HG02885 (cell line): Measurements from ENCODE around the gene ACOT7.

Source experiments
- ATAC-seq: cut with Tn5 transposase; IDR thresholded peaks from one replicate; pipeline ENCODE4 v1.9.1; 2021; ENCODE audit warnings: mild to moderate bottlenecking; ENCODE audit not compliant: unreplicated experiment, poor library complexity

Gene ACOT7

DNA sequence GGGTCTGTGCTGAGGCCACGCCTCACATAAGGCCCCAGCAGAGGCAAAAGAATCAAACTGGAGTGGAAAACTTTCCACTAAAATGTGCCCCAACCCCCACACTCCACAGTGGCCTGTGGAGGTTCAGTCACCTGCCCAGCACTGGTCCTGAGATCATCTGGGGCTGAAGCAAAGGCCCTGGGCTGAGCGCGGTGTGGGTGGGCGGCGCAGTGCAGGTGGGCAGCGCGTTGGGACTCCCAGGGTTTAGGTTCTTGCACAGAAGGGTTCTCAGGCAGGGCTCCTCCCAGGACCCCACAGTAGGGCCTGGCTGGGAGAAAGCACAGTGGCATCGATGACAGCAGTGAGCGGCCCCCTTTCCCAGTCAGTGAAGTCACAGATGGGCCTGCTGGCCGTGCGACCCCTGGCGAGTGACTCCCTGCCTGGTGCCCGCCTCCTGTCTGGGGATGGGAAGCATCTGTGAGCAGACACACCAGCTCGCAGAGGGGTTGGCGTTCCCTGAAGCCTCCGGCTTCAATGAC is 118.9 kb downstream of the ACOT7 start:
- ATAC-seq = no peak

DNA sequence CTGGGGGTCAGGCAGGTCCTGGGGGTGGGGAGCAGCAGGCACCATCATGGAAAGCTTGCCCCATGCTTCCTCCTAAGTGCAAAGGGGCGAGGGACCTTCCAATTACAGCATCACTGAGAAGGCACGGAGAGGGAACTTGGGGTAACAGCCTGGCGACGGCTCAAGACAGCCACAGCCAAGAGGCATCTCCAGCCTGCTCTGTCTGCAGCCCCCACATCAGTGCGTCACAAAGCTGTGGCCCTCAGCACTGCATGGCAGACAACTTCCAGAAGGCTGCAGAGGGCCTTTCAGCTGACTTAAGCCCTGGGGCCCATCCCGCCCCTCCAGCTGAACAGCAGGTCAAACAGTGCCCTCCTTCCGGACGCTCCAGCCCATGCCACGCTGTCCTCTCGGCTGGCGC is 119.5 kb downstream of the ACOT7 start:
- ATAC-seq = no peak

GRCh38 chr1:6273380-6273891 is 120.1 kb downstream of the ACOT7 start:
- ATAC-seq = no peak

DNA sequence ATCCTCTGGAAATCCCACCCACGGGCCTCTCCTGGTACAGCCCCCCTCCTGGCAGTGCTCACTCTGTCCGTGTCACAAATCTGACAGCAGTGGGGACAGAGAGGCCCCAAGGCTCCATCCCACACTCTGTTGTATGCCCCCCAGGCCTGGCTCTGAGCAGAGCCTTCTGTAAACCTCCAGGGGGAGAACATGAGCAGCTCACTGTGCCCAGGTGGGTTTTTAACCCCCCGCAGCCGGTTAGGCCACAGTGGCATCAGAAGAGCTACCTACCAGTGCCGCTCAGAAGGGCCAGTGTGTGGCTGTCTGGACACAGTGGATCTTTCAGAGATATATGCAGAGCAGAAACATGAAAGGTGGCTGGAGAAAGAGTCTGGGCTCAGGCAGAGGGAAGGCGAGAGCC is 120.7 kb downstream of the ACOT7 start:
- no peak for ATAC-seq

- ATAC-seq = no peak
These were observed 121.1 kb downstream of the ACOT7 start for GRCh38 chr1:6272452-6272851.

GRCh38 chr1:6271554-6271953 is 122.0 kb downstream of the ACOT7 start:
- no peak for ATAC-seq

- no peak for ATAC-seq
These were observed 122.6 kb downstream of the ACOT7 start for GRCh38 chr1:6271006-6271405.

GRCh38 chr1:6270401-6270800 is 123.2 kb downstream of the ACOT7 start:
- ATAC-seq = no peak

DNA sequence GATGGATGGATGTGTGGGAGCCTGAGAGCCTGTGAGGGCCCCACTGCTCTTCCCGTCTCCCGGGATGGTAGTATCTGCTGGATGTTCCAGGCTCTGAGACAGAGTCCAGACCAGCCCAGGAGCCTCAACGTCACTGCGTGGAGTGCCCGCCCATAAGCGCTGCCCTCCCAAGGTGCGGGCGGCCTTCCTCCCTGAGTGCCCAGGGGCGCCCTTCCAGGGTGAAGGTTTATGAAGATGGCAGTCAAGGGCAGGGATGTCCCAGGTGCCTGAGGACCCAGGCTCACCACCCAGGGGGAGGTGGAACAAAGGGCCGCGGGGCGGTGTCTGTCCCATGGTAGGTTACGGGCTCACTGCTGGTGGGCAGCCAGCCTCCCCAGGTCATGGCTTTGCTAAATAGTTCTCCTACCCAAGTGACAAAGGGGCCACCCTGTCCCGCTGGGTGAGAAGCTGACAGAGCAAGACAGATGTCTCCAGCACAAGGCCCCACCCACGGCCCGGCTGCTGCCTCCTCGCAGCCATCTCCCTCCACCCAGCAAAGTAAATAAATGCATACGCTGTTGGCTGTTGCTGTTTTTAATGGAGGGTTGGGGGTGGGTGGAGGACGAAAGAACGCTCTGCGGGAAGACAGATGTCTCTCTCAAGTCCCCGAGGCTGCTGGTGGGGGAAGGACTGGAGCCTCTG is 123.7 kb downstream of the ACOT7 start:
- ATAC-seq = no peak

DNA sequence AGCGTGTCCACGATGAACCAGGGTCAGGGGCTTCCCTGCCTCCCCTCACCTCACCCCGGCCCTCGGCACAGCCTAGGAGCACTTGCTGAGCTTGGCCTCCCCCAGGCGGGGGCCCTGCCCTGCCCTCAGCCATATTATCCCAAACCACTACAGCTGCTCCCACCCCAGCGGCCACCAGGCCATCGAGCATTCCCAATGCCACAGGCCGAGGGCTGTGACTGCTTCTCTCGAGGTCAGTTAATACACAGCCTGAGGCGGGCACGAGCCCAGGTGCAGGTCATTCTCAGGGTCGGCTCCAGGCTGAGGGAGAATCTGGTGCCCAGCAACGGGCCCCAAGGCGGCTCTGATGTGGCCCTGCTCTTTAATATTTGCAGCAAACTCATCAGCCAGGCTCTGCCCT is 124.3 kb downstream of the ACOT7 start:
- no peak for ATAC-seq

GRCh38 chr1:6268415-6268814 is 125.2 kb downstream of the ACOT7 start:
- no peak for ATAC-seq

- no peak for ATAC-seq
These were observed 125.8 kb downstream of the ACOT7 start for GRCh38 chr1:6267686-6268322.

- ATAC-seq = no peak
These were observed 126.9 kb downstream of the ACOT7 start for GRCh38 chr1:6266641-6267040.

- ATAC-seq = no peak
These were observed 128.4 kb downstream of the ACOT7 start for GRCh38 chr1:6265151-6265550.

- ATAC-seq = no peak
These were observed 129.9 kb downstream of the ACOT7 start for GRCh38 chr1:6263716-6264115.

DNA sequence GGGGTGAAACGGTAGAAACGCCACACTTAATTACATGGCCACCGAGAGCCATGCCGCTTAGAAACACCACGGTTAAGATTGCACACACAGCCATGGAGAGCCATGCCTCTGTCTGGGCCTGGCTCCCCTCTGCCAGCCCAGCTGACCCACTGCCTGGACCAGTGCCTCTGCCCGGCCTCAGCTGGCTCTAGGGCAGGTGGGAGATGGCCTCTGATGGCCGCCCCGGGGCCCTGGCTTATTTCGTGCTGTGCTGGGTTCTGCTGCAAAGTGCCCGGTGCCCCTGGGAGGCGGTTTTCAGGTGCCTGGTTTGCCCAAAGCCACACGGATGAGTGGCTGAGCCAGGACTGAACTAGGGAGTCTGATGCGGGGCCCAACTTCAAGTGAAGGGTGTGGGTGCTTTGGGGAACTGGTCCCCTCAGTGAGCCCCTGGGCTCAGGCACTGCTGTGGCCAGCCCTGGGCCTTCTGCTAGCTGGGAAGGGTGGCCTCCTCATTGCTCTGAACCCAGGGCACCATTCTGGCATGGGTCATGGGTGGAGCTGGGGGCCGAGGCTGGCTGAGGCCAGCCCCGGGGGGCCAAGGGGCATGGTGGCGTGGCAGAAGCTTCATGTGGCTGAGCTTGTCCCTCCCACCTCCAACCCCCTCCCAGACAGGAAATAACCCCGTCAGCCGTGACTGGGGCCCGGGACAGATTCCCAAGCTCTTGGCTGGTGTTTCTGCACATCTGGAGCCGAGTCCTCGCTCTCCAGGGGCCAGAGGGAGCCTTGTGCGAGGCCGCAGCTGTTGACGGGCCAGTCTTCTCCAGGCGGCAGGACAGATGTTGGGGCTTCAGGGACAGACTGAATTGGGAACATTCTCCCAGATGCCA is 130.8 kb downstream of the ACOT7 start:
- ATAC-seq = no peak

DNA sequence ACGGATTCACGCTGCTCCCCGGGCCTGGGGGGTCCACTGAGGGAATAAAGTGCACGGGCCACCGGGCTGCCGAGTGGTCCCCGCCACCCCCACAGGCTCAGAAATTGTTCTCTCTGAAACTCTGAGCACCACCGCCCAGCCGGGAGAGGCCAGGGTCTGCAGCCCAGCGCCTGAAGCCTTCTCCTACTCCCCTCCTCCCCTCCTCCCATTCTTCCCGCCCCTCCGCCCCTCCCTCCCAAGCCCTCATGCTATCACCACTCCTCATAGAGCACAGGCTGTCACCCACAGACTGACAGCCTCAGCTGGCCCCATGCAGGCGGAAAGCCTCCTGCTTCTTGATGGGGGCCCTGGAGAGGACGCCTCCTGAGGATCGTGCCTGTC is 132.0 kb downstream of the ACOT7 start:
- no peak for ATAC-seq

DNA sequence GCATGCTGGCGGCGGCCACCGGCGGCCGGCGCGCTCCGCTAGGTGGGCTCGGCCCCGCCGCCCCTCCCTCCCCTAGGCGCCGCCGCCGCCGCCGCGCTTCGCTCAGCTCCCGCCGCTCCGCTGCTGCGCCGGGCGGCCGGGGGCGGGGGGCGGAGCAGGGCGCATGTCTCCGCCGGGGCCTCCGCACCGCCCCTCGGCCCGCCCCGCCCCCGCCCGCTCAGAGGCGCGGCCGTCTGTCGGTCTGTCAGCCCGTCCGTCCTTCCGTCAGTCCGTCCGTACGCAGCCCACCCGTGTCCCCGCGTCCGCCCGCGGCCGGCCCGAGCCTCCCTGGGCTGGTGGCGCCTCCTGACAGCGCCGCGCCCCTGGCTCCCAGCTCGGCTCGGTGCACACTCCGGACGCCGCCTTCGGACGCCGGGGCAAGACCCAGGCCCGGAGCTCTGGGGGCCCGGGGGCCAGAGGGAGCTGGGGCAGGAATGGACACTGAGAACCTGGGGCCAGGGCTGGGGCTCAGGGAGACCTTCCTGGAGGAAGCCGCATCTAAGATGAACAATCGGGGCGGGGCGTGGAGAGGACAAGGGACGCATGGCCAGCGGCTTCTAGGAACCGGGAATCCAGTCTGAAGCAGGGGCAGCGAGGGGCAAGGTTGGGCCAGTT is 132.5 kb downstream of the ACOT7 start, which contains the start of gene GPR153:
GPR153 (minus strand) TSS at position 138 of the 654 bp plus-strand sequence. CDS start 6,193 bp downstream, outside the sequence.
- peak; percentile 51 for ATAC-seq

DNA sequence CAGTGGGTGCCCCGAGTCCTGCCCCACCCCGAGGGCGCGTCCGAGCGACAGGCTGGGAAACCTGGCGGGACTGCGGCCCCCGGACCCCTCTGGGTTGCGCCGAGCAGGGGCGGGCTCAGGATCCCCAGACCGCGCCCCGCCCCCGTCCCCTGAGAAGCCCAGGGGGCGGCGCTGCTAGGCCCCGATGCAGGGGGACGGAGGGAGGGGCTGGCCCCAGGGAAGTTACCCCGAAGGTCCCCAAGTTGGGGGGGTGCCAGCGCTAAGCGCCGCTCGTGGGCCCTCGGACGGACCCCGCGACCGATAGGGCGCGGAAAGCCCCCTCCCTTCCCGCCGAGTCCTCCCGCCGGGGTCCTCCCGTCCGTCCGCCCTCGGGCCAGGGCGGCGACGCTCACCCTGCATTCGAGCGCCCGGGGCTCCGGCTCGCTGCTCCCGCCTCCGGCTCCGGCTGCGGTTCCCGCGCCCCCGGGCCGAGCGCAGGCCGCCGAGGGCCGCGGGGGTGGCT is 133.1 kb downstream of the ACOT7 start:
- peak; percentile 28 for ATAC-seq
